H9 (cell line): Measurements from ENCODE around the gene SBNO1. TPM values are rescaled to one million over a fixed set of nuclear protein-coding genes. Genes with fewer than 3 reads are reported as not detected.

Experiments used
- DNase-seq: peaks from one replicate; pipeline ENCODE4 v3.0.0-alpha.2; 2017
- H2AFZ ChIP-seq: one replicate; pipeline ENCODE4 v1.6.1; 2013; ENCODE audit warnings: mild to moderate bottlenecking, low read length, control low read depth, moderate library complexity
- H2AK5ac ChIP-seq: 2 replicates; pipeline ENCODE4 v1.6.1; 2013; ENCODE audit warnings: low read length, control low read depth, mixed read lengths; ENCODE audit not compliant: insufficient read length
- H2BK120ac ChIP-seq: one replicate; pipeline ENCODE4 v1.6.1; 2013; ENCODE audit warnings: low read depth, mild to moderate bottlenecking, low read length, control low read depth, inconsistent platforms; ENCODE audit not compliant: poor library complexity, severe bottlenecking
- H2BK12ac ChIP-seq: 2 replicates; pipeline ENCODE4 v1.6.1; 2013; ENCODE audit warnings: low read length, control low read depth, mixed read lengths, low read depth; ENCODE audit not compliant: insufficient read length
- H2BK15ac ChIP-seq: 2 replicates; pipeline ENCODE4 v1.6.1; 2013; ENCODE audit warnings: low read depth, low read length, control low read depth
- H2BK20ac ChIP-seq: one replicate; pipeline ENCODE4 v1.6.1; 2013; ENCODE audit warnings: low read depth, mild to moderate bottlenecking, low read length, control low read depth, inconsistent platforms; ENCODE audit not compliant: poor library complexity, severe bottlenecking
- H2BK5ac ChIP-seq: 2 replicates; pipeline ENCODE4 v1.6.1; 2013; ENCODE audit warnings: low read length, control low read depth, mixed read lengths; ENCODE audit not compliant: insufficient read length
- H3K14ac ChIP-seq: 2 replicates; pipeline ENCODE4 v1.6.1; 2013; ENCODE audit warnings: low read length, control low read depth; ENCODE audit not compliant: insufficient read depth
- H3K18ac ChIP-seq: 2 replicates; pipeline ENCODE4 v1.6.1; 2013; ENCODE audit warnings: low read depth, mild to moderate bottlenecking, mixed read lengths, low read length, control low read depth; ENCODE audit not compliant: insufficient read length
- H3K23ac ChIP-seq: 2 replicates; pipeline ENCODE4 v1.6.1; 2013; ENCODE audit warnings: low read length, control low read depth, mixed read lengths, low read depth; ENCODE audit not compliant: insufficient read length
- H3K23me2 ChIP-seq: 2 replicates; pipeline ENCODE4 v1.6.1; 2013; ENCODE audit warnings: low read depth, mild to moderate bottlenecking, mixed read lengths, low read length, control low read depth; ENCODE audit not compliant: insufficient read length, poor library complexity, severe bottlenecking
- H3K27ac ChIP-seq: 2 replicates; pipeline ENCODE4 v1.5.1; 2013; ENCODE audit warnings: low read length, control low read depth, mixed read lengths, low read depth; ENCODE audit not compliant: insufficient read length
- H3K27me3 ChIP-seq: 2 replicates; pipeline ENCODE4 v1.6.1; 2013; ENCODE audit warnings: low read length, control low read depth, inconsistent platforms; ENCODE audit not compliant: insufficient read depth
- H3K4ac ChIP-seq: 2 replicates; pipeline ENCODE4 v1.6.1; 2013; ENCODE audit warnings: low read depth, mild to moderate bottlenecking, control low read depth, inconsistent platforms, low read length, moderate library complexity
- H3K4me1 ChIP-seq: 2 replicates; pipeline ENCODE4 v1.6.1; 2013; ENCODE audit warnings: low read length, control low read depth, inconsistent platforms; ENCODE audit not compliant: insufficient read depth
- H3K4me2 ChIP-seq: 2 replicates; pipeline ENCODE4 v1.6.1; 2013; ENCODE audit warnings: low read length, control low read depth, mixed read lengths; ENCODE audit not compliant: insufficient read length, insufficient read depth
- H3K56ac ChIP-seq: 2 replicates; pipeline ENCODE4 v1.6.1; 2013; ENCODE audit warnings: low read depth, mild to moderate bottlenecking, mixed read lengths, low read length, control low read depth; ENCODE audit not compliant: insufficient read length
- H3K79me1 ChIP-seq: 2 replicates; pipeline ENCODE4 v1.6.1; 2013; ENCODE audit warnings: low read depth, mild to moderate bottlenecking, moderate library complexity, low read length, control low read depth, inconsistent platforms; ENCODE audit not compliant: insufficient read depth, poor library complexity, severe bottlenecking
- H3K79me2 ChIP-seq: 2 replicates; pipeline ENCODE4 v1.6.1; 2013; ENCODE audit warnings: low read length, control low read depth, inconsistent platforms; ENCODE audit not compliant: insufficient read depth
- H3K9ac ChIP-seq: 2 replicates; pipeline ENCODE4 v1.6.1; 2013; ENCODE audit warnings: low read length, control low read depth, mixed read lengths; ENCODE audit not compliant: insufficient read length; ENCODE audit errors: extremely low read depth
- H3K9me3 ChIP-seq: one replicate; pipeline ENCODE4 v1.6.1; 2013; ENCODE audit warnings: low read depth, low read length, inconsistent platforms; ENCODE audit not compliant: control insufficient read depth
- H3T11ph ChIP-seq: one replicate; pipeline ENCODE4 v1.6.1; 2013; ENCODE audit warnings: mild to moderate bottlenecking, low read length, control low read depth, inconsistent platforms
- H4K20me1 ChIP-seq: one replicate; pipeline ENCODE4 v1.6.1; 2013; ENCODE audit not compliant: control insufficient read depth, insufficient read length, insufficient read depth
- H4K5ac ChIP-seq: 2 replicates; pipeline ENCODE4 v1.6.1; 2013; ENCODE audit warnings: low read depth, mild to moderate bottlenecking, mixed read lengths, low read length, control low read depth; ENCODE audit not compliant: insufficient read length
- H4K8ac ChIP-seq: replicated peaks from 2 replicates; pipeline ENCODE4 v1.6.1; 2013; ENCODE audit warnings: low read length, control low read depth, mixed read lengths, low read depth; ENCODE audit not compliant: insufficient read length
- H4K91ac ChIP-seq: 2 replicates; pipeline ENCODE4 v1.6.1; 2013; ENCODE audit warnings: low read depth, mild to moderate bottlenecking, moderate library complexity, mixed read lengths, low read length, control low read depth; ENCODE audit not compliant: insufficient read length
- H3K27ac Mint-ChIP-seq, 3 experiments: 2 replicates in 2 of 3; 3 replicates in 1 of 3; pipeline ENCODE4 v1.8.0; 2020 to 2021; ENCODE audit warnings: mixed read lengths in 3 of 3, mild to moderate bottlenecking in 1 of 3, moderate library complexity in 1 of 3
- H3K27me3 Mint-ChIP-seq: 2 replicates; pipeline ENCODE4 v1.8.0; 2021; ENCODE audit warnings: low read depth, mild to moderate bottlenecking, moderate library complexity, mixed read lengths
- H3K36me3 Mint-ChIP-seq, 3 experiments: 2 replicates in 2 of 3; 3 replicates in 1 of 3; pipeline ENCODE4 v1.8.0; 2020 to 2021; ENCODE audit warnings: low read depth in 3 of 3, mixed read lengths in 3 of 3; ENCODE audit not compliant: insufficient read depth in 1 of 3
- H3K4me1 Mint-ChIP-seq, 2 experiments: 2 replicates each; pipeline ENCODE4 v1.8.0; 2020; ENCODE audit warnings: mixed read lengths in 2 of 2
- H3K4me3 Mint-ChIP-seq, 2 experiments: 2 replicates in 1 of 2; 3 replicates in 1 of 2; pipeline ENCODE4 v1.8.0; 2020 to 2021; ENCODE audit warnings: mild to moderate bottlenecking in 2 of 2, mixed read lengths in 2 of 2, moderate library complexity in 1 of 2
- H3K9me3 Mint-ChIP-seq, 2 experiments: 2 replicates in 1 of 2; 3 replicates in 1 of 2; pipeline ENCODE4 v1.8.0; 2020; ENCODE audit warnings: mild to moderate bottlenecking in 2 of 2, mixed read lengths in 2 of 2, moderate library complexity in 1 of 2
- CTCF ChIP-seq: fragments of 200-600 bp; sonication (generic); conservative IDR thresholded peaks from 3 replicates; pipeline ENCODE4 v1.8.0; 2021; ENCODE audit warnings: antibody characterized with exemption, mild to moderate bottlenecking
- WGBS: extraction: QIAGEN DNeasy Blood & Tissue Kit; methylation state at CpG from one replicate; pipeline ENCODE4 v1.1.7; 2013; ENCODE audit warnings: missing lambda C conversion rate, low lambda C conversion rate, mixed read lengths; ENCODE audit not compliant: insufficient read length; ENCODE audit errors: extremely low coverage; 5-methylcytosine and 5-hydroxymethylcytosine counted together
- total RNA-seq: library from RNA; stranded (reverse); gene quantifications from 2 replicates; pipeline ENCODE4 v1.2.1, GENCODE V29; 2021

The SBNO1 gene
- total RNA-seq, 1 experiment from 2014 or later: 47.5 TPM

GRCh38 chr12:123404581-123404980 lies 39.9 kb upstream of the SBNO1 start:
- Histone ChIP-seq H4K20me1 (no peaks in the 10 kb centered on the region), H3K4me2 (no peak overlapping the region), H3K9ac (no peak overlapping the region), H3K4me1 (no peaks in the 10 kb centered on the region; the same call in 1 of the 2 replicates), H2BK12ac (no peak overlapping the region), H3K27ac (no peak overlapping the region), H4K91ac (no peak overlapping the region), H3K23ac (no peak overlapping the region), H3T11ph (no peak overlapping the region), H2BK5ac (no peak overlapping the region), H2BK20ac (no peak overlapping the region), H4K5ac (no peak overlapping the region), H4K8ac (no peak overlapping the region), H3K79me1 (no peaks in the 10 kb centered on the region), H3K9me3 (no peaks in the 10 kb centered on the region), H3K79me2 (no peaks in the 10 kb centered on the region), H3K14ac (no peak overlapping the region), H3K56ac (no peak overlapping the region), H2BK120ac (no peak overlapping the region), H3K23me2 (no peaks in the 10 kb centered on the region), H3K4ac (no peak overlapping the region), H3K27me3 (peaks cover 6% of the 10 kb centered on the region; the same call in 1 of the 2 replicates), H2AFZ (no peak overlapping the region), H2AK5ac (no peak overlapping the region), H3K18ac (no peak overlapping the region), H2BK15ac (no peak overlapping the region)
- no peak for DNase-seq
- TF ChIP-seq CTCF: no peak
- H3K9me3 Mint-ChIP-seq: no peaks in the 10 kb centered on the region
- H3K27me3 Mint-ChIP-seq: peaks cover 63% of the 10 kb centered on the region
- H3K4me1 Mint-ChIP-seq: peaks cover 8 to 10% of the 10 kb centered on the region in 2 experiments
- no peak overlapping the region for H3K27ac Mint-ChIP-seq
- no CpG with 5 or more reads among the region's 9 CpGs for WGBS
- H3K4me3 Mint-ChIP-seq: no peak overlapping the region
- peaks cover 28 to 49% (median 39%) of the 10 kb centered on the region in 3 experiments; a peak in 6 of 7 replicates for H3K36me3 Mint-ChIP-seq
